SK-N-MC (cell line): Measurements from ENCODE around the gene TNNC1.

Source experiments
- EZH2 ChIP-seq: fragments of 200-600 bp; sonication (generic); IDR thresholded peaks from one replicate; pipeline ENCODE4 v1.6.1; 2017; ENCODE audit warnings: antibody characterized with exemption
- POLR2AphosphoS5 ChIP-seq: IDR thresholded peaks from 2 replicates; pipeline ENCODE4 v1.6.1; 2012; ENCODE audit warnings: mild to moderate bottlenecking, low read depth, low read length, borderline replicate concordance

- TF ChIP-seq EZH2, result no peak
- no peak for TF ChIP-seq POLR2AphosphoS5
Measured at GRCh38 chr3:52463416-52463815, 9.6 kb upstream of the TNNC1 start.
